HepG2 (cell line): ENCODE results near the gene HNRNPAB. TPM values are rescaled to one million over a fixed set of nuclear protein-coding genes. Genes with fewer than 3 reads are reported as not detected.

ENCODE experiments used
- ARNTL ChIP-seq: sonication (generic); formaldehyde crosslinking; IDR thresholded peaks from 2 replicates; pipeline ENCODE4 v1.4.0; 2020; ENCODE audit warnings: mild to moderate bottlenecking, missing genetic modification reagents
- ASH2L ChIP-seq: fragments of 300-600, 200-600 bp; sonication (generic); IDR thresholded peaks from 2 replicates; pipeline ENCODE4 v1.7.0; 2017; ENCODE audit warnings: low read depth, mild to moderate bottlenecking, moderate library complexity, mixed read lengths, low read length; ENCODE audit not compliant: insufficient read length
- DBP ChIP-seq: sonication (generic); formaldehyde crosslinking; IDR thresholded peaks from 2 replicates; pipeline ENCODE4 v1.4.0; 2020; ENCODE audit warnings: missing genetic modification reagents; ENCODE audit errors: not compliant biosample characterization
- KDM2A ChIP-seq: sonication (generic); formaldehyde crosslinking; IDR thresholded peaks from 2 replicates; pipeline ENCODE4 v1.4.0; 2020; ENCODE audit warnings: low read depth, missing genetic modification reagents, borderline replicate concordance
- MAZ ChIP-seq, 2 experiments: sonication (generic) in 1 of 2; formaldehyde crosslinking in 1 of 2; IDR thresholded peaks; 2 replicates each; pipeline versions ENCODE4 v1.5.0 to v1.6.1; 2012 to 2020; ENCODE audit warnings: low read depth in 2 of 2, mild to moderate bottlenecking in 2 of 2, borderline replicate concordance in 1 of 2, improper control_type of control experiment in 1 of 2, low read length in 1 of 2, missing genetic modification reagents in 1 of 2, moderate library complexity in 1 of 2
- MEF2D ChIP-seq: sonication (generic); formaldehyde crosslinking; IDR thresholded peaks from 2 replicates; pipeline ENCODE4 v1.5.1; 2020; ENCODE audit warnings: mild to moderate bottlenecking, missing genetic modification reagents
- NPAS2 ChIP-seq: sonication (generic); formaldehyde crosslinking; IDR thresholded peaks from 2 replicates; pipeline ENCODE4 v1.8.0; 2022; ENCODE audit warnings: mild to moderate bottlenecking, missing genetic modification reagents, borderline replicate concordance
- PHF8 ChIP-seq: sonication (generic); formaldehyde crosslinking; IDR thresholded peaks from 2 replicates; pipeline ENCODE4 v1.5.0; 2020; ENCODE audit warnings: missing genetic modification reagents
- ZNF253 ChIP-seq: sonication (generic); formaldehyde crosslinking; IDR thresholded peaks from 2 replicates; pipeline ENCODE4 v1.8.0; 2022; ENCODE audit warnings: mild to moderate bottlenecking, missing genetic modification reagents, borderline replicate concordance
- polyA plus RNA-seq, 8 experiments: library from polyadenylated mRNA; depleted of rRNA in 3 of 8; stranded (reverse) in 7 of 8; unstranded in 1 of 8; fragments of >200 nt; fragmentation: Illumina TruSeq in 4 of 8; extraction: Trizol in 4 of 8; gene quantifications; 2 replicates each; pipeline versions ENCODE4 v1.2.1 to v1.2.3, GENCODE V29; 2011 to 2016; ENCODE audit warnings: low read depth in 4 of 8, missing spikeins in 1 of 8, mixed read lengths in 1 of 8; ENCODE audit not compliant: insufficient read depth in 1 of 8
- total RNA-seq, 5 experiments: library from RNA; depleted of rRNA; stranded (reverse); fragments of >200 nt; fragmentation: Illumina TruSeq; extraction: Trizol; gene quantifications; 2 replicates each; pipeline ENCODE4 v1.2.3, GENCODE V29; 2016; ENCODE audit warnings: low read depth in 1 of 5
- TF ChIP-seq, protein P1 (sequence below), 2 experiments: sonication (generic) in 1 of 2; formaldehyde crosslinking in 1 of 2; IDR thresholded peaks; 2 replicates each; pipeline versions ENCODE4 v1.6.1 to v1.9.0; 2014 to 2022; ENCODE audit warnings: antibody characterized with exemption in 1 of 2, borderline replicate concordance in 1 of 2, inconsistent platforms in 1 of 2, low read depth in 1 of 2, missing genetic modification reagents in 1 of 2
- TF ChIP-seq, protein P2 (sequence below): sonication (generic); formaldehyde crosslinking; IDR thresholded peaks from 2 replicates; pipeline ENCODE4 v1.8.0; 2022; ENCODE audit warnings: mild to moderate bottlenecking, missing genetic modification reagents, moderate library complexity
- TF ChIP-seq, protein P3 (sequence below): sonication (generic); formaldehyde crosslinking; IDR thresholded peaks from 2 replicates; pipeline ENCODE4 v1.4.0; 2020; ENCODE audit warnings: missing genetic modification reagents, low read depth, mild to moderate bottlenecking, borderline replicate concordance
- TF ChIP-seq, protein P4 (sequence below): sonication (generic); formaldehyde crosslinking; IDR thresholded peaks from 2 replicates; pipeline ENCODE4 v1.9.0; 2021; ENCODE audit warnings: missing genetic modification reagents, mild to moderate bottlenecking, borderline replicate concordance
- TF ChIP-seq, protein P5 (sequence below): sonication (generic); formaldehyde crosslinking; IDR thresholded peaks from 2 replicates; pipeline ENCODE4 v1.5.1; 2020; ENCODE audit warnings: missing genetic modification reagents, mild to moderate bottlenecking, borderline replicate concordance

The HNRNPAB gene
- total and polyA plus RNA-seq, 2 of the 13 experiments (the other 11 are each of a cell fraction or from before 2014, with no cell fraction given), result 62.6 to 111 TPM

DNA sequence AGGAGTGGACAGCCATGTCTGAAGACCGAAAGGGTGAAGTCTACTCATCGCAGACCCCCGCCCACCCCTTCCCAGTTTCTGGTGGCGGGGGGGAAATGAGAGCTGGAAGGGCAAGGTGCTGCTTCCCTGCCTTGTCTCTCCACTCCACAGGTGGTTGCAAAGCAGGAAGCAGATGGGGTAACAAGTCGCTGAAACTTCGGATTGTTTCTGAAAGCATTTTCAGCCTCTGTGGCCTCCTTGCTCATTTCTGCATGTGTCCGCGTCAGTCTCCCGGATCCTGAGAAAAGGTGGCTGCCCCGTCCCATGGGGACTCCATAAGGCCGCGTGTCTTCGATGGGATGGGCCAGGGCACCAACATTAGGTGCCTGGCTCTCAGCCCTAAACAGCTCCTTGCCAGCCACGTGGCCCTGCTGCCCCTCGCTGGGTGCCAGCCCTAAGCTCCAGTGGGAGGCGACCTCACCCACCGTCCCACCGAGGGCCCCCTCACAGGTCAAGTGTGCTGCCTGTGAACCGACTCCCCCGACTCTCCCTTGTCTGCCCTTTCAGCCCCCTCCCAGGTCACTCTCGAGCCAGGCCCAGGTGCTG is 27.3 kb downstream of the HNRNPAB start (continued):
- TF ChIP-seq, protein P1, sequence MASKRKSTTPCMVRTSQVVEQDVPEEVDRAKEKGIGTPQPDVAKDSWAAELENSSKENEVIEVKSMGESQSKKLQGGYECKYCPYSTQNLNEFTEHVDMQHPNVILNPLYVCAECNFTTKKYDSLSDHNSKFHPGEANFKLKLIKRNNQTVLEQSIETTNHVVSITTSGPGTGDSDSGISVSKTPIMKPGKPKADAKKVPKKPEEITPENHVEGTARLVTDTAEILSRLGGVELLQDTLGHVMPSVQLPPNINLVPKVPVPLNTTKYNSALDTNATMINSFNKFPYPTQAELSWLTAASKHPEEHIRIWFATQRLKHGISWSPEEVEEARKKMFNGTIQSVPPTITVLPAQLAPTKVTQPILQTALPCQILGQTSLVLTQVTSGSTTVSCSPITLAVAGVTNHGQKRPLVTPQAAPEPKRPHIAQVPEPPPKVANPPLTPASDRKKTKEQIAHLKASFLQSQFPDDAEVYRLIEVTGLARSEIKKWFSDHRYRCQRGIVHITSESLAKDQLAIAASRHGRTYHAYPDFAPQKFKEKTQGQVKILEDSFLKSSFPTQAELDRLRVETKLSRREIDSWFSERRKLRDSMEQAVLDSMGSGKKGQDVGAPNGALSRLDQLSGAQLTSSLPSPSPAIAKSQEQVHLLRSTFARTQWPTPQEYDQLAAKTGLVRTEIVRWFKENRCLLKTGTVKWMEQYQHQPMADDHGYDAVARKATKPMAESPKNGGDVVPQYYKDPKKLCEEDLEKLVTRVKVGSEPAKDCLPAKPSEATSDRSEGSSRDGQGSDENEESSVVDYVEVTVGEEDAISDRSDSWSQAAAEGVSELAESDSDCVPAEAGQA (IDR thresholded peaks at IDR 0.05; ENCODE audit: low read depth), result no peak
- TF ChIP-seq, protein P1 (CRISPR knock-in tag; IDR thresholded peaks at IDR 0.05; ENCODE audit: borderline replicate concordance), result no peak
- peak; percentile 0; the same call in 1 of the 2 replicates for TF ChIP-seq PHF8 (CRISPR knock-in tag)
- TF ChIP-seq, protein P2, sequence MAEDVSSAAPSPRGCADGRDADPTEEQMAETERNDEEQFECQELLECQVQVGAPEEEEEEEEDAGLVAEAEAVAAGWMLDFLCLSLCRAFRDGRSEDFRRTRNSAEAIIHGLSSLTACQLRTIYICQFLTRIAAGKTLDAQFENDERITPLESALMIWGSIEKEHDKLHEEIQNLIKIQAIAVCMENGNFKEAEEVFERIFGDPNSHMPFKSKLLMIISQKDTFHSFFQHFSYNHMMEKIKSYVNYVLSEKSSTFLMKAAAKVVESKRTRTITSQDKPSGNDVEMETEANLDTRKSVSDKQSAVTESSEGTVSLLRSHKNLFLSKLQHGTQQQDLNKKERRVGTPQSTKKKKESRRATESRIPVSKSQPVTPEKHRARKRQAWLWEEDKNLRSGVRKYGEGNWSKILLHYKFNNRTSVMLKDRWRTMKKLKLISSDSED (CRISPR knock-in tag), result no peak
- no peak for TF ChIP-seq ASH2L
- no peak for TF ChIP-seq NPAS2 (CRISPR knock-in tag)
- no peak for TF ChIP-seq DBP
- 0 out of 2 replicates have a peak, but pooled peaks have one; percentile 47 for TF ChIP-seq MEF2D (CRISPR knock-in tag)
- no peak for TF ChIP-seq ZNF253 (CRISPR knock-in tag)
- TF ChIP-seq, protein P3, sequence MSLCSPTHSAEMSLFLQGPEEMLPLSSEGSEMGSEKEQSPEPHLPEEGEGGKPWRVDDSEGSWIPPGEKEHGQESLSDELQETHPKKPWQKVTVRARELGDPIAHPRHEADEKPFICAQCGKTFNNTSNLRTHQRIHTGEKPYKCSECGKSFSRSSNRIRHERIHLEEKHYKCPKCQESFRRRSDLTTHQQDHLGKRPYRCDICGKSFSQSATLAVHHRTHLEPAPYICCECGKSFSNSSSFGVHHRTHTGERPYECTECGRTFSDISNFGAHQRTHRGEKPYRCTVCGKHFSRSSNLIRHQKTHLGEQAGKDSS (CRISPR knock-in tag), result 0 out of 2 replicates have a peak, but pooled peaks have one; percentile 10
- 0 out of 2 replicates have a peak, but pooled peaks have one; percentile 9 for TF ChIP-seq KDM2A
- TF ChIP-seq, protein P4, sequence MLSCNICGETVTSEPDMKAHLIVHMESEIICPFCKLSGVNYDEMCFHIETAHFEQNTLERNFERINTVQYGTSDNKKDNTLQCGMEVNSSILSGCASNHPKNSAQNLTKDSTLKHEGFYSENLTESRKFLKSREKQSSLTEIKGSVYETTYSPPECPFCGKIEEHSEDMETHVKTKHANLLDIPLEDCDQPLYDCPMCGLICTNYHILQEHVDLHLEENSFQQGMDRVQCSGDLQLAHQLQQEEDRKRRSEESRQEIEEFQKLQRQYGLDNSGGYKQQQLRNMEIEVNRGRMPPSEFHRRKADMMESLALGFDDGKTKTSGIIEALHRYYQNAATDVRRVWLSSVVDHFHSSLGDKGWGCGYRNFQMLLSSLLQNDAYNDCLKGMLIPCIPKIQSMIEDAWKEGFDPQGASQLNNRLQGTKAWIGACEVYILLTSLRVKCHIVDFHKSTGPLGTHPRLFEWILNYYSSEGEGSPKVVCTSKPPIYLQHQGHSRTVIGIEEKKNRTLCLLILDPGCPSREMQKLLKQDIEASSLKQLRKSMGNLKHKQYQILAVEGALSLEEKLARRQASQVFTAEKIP (CRISPR knock-in tag), result no peak
- TF ChIP-seq ARNTL (CRISPR knock-in tag), result no peak
- TF ChIP-seq MAZ (IDR thresholded peaks at IDR 0.05; ENCODE audit: borderline replicate concordance, low read depth, low read length), result no peak
- 0 out of 2 replicates have a peak, but pooled peaks have one; percentile 21 for TF ChIP-seq MAZ (CRISPR knock-in tag; IDR thresholded peaks at IDR 0.05; ENCODE audit: low read depth)
- TF ChIP-seq, protein P5, sequence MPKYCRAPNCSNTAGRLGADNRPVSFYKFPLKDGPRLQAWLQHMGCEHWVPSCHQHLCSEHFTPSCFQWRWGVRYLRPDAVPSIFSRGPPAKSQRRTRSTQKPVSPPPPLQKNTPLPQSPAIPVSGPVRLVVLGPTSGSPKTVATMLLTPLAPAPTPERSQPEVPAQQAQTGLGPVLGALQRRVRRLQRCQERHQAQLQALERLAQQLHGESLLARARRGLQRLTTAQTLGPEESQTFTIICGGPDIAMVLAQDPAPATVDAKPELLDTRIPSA (CRISPR knock-in tag), result peak; percentile 18; the same call in 1 of the 2 replicates
